A204.1 (cell line): ENCODE measurements around the gene ADGRG1.
"Not testable (repeated sequence)": the region's sequence is repeated elsewhere in the genome, so short reads cannot be mapped to it uniquely, and the experiment has no call there.

Source experiments
- FAIRE-seq: peaks from 2 replicates; lab custom pipeline; 2012; peaks lifted over from hg19 to GRCh38; lab: Jason Lieb, UNC

The ADGRG1 gene

DNA sequence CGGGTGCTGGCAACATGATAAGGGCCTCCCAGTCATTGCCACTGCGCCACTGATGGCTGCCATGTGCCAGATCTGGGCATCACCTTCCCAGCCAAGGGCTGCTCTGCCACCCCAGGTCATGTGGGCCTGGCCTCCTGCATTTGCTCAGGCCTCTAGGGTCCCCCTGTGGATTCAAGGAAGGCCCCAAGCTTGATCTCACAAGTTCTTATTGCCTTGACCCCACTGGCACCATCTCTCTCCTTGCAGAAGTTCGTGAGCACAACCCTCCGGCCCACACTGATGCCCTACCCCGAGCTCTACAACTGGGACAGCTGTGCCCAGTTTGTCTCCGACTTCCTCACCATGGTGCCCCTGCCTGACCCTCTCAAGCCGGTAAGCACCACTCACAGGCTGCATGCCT, 71.5 kb downstream of the ADGRG1 start:
- FAIRE-seq: no peak

GRCh38 chr16:57700781-57701551, 72.5 kb downstream of the ADGRG1 start:
- FAIRE-seq: no peak

- no peak for FAIRE-seq
Measured at GRCh38 chr16:57701759-57702371, 73.4 kb downstream of the ADGRG1 start.

DNA sequence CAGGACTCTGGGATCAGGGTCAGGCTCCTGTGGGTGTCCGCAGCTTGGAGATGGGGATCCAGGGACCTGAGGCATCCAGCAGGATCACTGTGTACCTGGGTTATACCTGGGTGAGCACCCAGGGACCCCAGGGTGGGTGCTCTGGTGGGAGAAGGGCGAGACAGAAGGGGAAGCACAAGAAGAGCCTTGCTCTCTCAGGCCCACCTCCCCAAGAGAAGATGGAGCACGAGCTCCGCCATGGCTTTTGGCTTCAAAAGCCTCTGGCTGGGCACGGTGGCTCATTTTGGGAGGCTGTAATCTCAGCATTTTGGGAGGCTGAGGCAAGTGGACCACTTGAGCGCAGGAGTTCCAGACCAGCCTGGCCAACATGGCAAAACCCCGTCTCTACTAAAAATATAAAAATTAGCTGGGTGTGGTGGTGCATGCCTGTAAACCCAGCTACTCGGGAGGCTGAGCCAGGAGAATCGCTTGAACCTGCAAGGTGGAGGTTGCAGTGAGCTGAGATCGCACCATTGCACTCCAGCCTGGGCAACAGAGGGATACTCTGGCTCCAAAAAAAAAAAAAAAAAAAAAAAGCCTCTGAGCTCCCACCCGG, 75.1 kb downstream of the ADGRG1 start:
- no peak for FAIRE-seq

- FAIRE-seq: no peak
Measured at GRCh38 chr16:57704011-57704904, 75.8 kb downstream of the ADGRG1 start.

GRCh38 chr16:57704905-57705852, 76.7 kb downstream of the ADGRG1 start:
- no peak for FAIRE-seq

DNA sequence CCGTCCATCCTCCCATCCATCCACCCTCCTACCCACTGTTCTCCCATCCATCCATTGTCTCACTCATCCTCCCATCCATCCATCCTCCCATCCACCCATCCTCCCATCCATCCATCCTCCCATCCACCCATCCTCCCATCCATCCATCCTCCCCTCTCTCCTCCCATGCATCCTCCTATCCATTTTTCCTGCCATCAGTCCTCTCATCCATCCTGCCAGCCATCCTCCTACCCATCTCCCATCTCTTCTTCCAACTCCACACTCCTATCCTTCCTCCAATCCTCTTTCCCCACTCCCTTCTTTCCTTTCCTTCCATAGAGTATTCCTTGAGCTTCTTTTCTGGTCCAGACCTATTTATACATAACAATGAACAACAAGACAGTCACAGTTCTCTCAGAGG, 78.3 kb downstream of the ADGRG1 start:
- no peak for FAIRE-seq

- no peak for FAIRE-seq
Measured at GRCh38 chr16:57707331-57707730, 78.9 kb downstream of the ADGRG1 start.

GRCh38 chr16:57708168-57708567, 79.7 kb downstream of the ADGRG1 start:
- no peak for FAIRE-seq

DNA sequence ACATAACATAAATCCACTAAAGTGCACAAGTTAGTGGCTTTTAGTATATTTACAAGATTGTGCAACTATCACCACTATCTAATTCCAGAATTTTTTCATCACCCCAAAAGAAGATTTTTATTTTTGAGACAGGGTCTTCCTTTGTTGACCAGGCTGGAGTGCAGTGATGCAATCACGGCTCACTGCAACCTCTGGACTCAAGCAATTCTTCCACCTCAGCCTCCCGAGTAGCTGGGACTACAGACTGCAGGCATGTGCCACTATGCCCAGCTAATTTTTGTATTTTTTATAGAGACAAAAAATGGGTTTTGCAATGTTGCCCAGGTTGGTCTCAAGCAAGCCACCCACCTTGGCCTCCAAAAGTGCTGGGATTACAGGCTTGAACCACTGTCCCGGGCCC, 81.2 kb downstream of the ADGRG1 start:
- no peak for FAIRE-seq

DNA sequence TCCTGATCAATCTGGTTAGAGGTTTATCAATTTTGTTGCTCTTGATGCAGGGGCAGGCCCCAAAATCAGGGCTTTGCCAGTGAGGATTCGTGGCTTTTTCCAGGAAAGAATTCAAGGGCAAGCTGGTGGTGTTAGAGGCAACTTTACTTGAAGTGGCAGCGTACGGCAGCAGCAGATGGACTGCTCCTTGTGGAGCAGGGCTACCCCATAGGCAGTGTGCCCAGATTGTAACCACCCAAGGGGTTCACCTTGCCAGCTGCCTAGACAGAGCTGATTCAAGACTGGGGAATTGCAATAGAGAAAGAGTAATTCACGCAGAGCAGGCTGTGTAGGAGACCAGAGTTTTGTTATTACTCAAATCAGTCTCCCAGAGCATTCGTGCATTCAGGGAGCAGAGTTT, 82.9 kb downstream of the ADGRG1 start:
- no peak for FAIRE-seq

DNA sequence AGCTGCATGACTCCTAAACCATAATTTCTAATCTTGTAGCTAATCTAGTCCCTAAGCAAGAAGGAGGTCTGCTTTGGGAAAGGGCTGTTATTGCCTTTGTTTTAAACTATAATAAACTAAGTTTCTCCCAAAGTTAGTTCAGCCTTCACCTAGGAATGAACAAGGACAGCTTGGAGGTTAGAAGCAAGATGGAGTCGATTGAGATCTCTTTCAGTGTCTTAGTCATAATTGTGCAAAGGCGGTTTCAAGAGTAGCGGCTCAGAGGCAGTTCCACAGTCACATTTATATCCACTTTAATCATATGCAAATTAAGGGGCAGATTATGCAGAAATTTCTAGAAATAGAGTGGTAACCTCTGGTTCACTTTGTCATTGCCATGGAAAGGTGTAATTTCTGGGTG, 83.6 kb downstream of the ADGRG1 start:
- FAIRE-seq: no peak

- FAIRE-seq: not testable (repeated sequence)
Measured at GRCh38 chr16:57712569-57712968, 84.1 kb downstream of the ADGRG1 start.

DNA sequence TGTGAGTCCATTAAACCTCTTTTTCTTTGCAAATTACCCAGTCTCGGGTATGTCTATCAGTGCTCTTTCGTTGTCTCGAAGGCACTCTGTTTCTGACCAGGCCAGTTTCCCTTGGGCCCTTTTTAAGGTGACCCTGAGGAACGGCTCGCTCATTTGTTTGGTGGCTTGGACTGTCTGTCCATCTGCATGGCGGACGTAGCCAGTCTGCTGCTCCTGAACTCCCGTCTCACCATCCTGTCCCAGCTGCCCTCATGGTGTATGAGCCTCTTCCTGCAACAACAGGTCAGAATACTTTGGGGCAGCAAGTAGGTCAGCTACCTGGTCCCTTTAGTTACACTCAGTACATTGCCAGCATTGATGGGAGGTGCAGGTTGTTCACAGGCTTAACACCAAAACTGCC, 85.2 kb downstream of the ADGRG1 start:
- no peak for FAIRE-seq

DNA sequence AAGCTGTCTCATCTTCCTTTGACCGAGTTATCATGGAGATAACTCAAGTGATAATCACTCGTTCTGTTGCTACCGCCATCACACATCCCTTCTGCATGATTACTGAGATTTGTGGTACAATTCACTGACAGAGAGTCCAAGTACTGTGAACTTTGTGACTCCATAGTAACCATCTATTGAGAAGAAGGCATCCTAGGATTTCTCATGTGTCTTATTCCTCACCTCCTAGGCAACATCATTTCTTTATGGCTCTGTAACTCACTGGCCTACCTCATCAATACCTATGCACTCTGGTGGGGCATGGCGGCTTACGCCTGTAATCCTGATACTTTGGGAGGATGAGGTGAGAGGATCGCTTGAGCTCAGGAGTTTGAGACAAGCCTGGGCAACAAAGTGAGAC, 85.6 kb downstream of the ADGRG1 start:
- FAIRE-seq: no peak
